HG03520 (cell line): ENCODE measurements around the gene RBMS1.
"Not testable (repeated sequence)": the region's sequence is repeated elsewhere in the genome, so short reads cannot be mapped to it uniquely, and the experiment has no call there.

Experiments
- ATAC-seq: cut with Tn5 transposase; IDR thresholded peaks from one replicate; pipeline ENCODE4 v1.9.1; 2021; ENCODE audit warnings: mild to moderate bottlenecking, moderate library complexity; ENCODE audit not compliant: unreplicated experiment

RBMS1 gene

DNA sequence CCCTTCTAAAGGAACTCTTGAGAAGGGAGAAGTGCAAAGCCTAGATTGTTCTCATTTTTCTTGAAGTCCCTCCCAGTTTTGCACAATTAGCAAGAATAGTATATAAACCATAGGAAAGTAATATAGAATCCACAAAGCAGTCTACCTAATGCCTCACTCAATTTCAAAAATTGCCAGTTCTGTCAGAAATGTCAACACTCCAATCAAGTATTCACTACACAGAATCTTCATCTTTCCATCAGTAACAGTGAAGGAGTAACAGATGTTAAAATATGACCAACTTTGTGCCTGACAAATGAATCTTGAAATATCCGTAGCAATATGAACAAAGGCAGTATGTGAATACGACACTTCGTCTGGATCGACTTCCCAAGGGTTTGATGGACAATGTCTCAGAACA lies 56.3 kb downstream of the RBMS1 start:
- ATAC-seq = no peak

GRCh38 chr2:160434254-160434948 lies 59.2 kb downstream of the RBMS1 start:
- no peak for ATAC-seq

- no peak for ATAC-seq
These were observed 60.0 kb downstream of the RBMS1 start for GRCh38 chr2:160433466-160434140.

GRCh38 chr2:160432633-160433032 lies 61.0 kb downstream of the RBMS1 start:
- ATAC-seq = no peak

- ATAC-seq = peak; percentile 50
These were observed 62.2 kb downstream of the RBMS1 start for GRCh38 chr2:160431441-160431840.

- ATAC-seq = no peak
These were observed 63.6 kb downstream of the RBMS1 start for GRCh38 chr2:160430001-160430344.

DNA sequence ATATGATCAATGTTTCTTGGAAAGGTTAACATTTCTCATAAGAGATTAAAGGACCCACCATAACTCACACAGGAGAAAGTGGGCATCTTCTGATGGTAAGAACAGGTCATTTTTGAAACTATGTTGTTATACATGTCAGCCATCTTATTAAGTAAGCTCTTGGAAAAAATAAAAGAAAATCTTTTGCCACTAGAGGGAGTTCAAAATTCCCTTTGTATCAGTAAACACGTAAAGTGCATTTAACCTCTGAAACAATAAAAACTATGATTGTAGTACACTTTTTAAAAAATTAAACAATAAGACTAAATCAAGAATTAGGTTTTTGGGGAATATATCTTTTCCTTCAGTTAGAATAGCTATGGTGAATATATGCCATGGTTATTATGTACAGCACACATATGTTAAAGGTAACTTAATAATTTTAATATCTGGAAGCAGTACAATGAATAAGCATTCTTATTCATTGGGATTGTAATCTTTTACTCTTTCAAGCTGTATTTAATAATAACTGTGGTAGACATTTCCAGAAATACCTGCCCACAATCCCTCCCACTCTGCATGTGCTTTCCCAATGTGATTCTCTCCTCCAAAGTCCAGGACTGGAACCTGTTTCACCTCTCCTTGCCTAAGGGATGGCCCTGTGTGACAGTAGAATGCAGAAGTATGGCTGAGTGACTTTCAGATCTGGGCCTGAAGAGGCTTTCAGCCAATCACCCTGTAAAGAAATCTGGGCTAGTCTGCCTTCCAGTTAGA lies 64.2 kb downstream of the RBMS1 start:
- no peak for ATAC-seq

GRCh38 chr2:160428405-160428763 lies 65.2 kb downstream of the RBMS1 start:
- no peak for ATAC-seq

DNA sequence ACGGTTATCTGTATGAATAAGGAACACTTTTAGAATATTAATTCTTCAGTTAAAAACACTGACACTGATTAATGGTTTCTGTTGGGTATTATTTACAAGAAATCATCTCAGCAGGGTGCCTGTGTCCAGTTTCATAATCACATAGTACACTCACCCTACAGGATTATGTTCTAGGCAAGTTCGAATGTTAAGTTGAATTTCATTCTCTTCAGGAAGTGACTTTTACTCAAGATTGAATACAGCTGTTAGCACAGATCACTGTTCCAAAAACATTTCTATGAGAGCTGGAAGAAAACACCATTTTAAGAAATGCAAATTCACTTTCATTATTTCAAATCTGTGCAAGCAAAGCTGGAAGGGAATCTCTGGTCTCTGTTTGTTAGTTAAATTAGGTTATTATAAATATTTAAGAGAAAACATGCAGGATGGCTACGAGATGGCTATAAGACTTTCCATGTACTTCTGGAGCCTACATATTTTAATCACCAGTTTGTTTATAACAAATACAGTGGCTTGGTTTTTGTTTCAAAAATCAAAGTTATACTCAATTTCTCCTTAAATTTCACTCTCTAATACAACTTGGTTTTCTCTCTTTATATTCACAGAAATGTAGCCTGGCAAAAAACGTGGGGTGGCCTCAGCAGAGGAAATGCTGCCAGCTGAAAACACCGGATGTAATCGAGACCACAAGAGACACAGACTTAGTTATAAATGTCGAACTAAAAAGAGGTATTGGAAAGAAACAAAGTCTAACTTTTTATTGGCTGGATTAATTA lies 65.8 kb downstream of the RBMS1 start:
- ATAC-seq = peak; percentile 50

- no peak for ATAC-seq
These were observed 67.0 kb downstream of the RBMS1 start for GRCh38 chr2:160426604-160427003.

GRCh38 chr2:160425434-160426151 lies 68.0 kb downstream of the RBMS1 start:
- no peak for ATAC-seq

- ATAC-seq = no peak
These were observed 70.5 kb downstream of the RBMS1 start for GRCh38 chr2:160423126-160423525.

DNA sequence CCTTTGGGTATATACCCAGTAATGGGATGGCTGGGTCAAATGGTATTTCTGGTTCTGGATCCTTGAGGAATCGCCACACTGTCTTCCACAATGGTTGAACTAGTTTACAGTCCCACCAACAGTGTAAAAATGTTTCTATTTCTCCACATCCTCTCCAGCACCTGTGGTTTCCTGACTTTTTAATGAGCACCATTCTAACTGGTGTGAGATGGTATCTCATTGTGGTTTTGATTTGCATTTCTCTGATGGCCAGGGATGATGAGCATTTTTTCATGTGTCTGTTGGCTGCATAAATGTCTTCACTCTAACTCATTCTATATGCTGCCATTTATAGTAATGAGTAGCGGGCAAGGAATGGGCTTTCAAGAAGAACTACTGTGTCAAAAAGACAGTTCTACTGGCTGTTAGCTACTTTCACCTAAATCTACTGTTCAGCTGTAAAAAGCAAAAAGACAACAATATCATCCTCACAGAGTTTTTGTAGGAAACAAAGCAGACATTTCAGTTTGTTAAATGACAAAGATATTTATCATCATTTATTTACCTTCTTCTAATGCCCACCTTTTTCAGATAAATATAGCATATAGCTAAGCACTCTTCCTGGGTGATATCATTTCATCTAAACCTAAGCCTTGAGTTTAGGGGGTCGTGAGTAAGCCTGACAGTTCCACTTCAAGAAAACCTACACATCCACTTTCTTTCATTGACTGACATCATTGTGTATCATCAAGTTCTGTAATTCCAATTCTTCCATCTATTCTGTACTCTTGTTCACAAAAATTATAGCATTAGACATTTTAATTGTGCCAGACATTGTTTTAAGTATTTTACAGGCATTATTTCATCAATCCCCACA lies 71.7 kb downstream of the RBMS1 start:
- not testable (repeated sequence) for ATAC-seq

DNA sequence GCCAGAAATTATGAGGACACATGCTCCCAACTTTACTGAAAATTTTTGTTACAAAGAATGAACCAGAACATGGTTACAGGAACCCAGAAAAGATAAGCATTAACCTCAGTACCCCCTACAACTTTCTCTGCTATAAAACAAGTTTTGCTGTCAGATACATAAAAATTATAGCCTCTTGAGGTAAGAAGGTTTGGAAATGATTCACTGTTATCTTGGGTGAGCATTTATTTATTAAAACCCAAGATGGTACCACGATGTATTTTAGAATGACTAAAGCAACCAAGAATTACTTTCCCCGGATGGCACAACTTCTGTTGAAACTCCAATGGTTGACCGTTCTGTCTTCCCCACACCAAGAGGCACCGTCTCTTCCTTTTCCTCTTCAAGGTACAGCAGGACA lies 72.9 kb downstream of the RBMS1 start:
- ATAC-seq = no peak

GRCh38 chr2:160419776-160420505 lies 73.7 kb downstream of the RBMS1 start:
- ATAC-seq = no peak

DNA sequence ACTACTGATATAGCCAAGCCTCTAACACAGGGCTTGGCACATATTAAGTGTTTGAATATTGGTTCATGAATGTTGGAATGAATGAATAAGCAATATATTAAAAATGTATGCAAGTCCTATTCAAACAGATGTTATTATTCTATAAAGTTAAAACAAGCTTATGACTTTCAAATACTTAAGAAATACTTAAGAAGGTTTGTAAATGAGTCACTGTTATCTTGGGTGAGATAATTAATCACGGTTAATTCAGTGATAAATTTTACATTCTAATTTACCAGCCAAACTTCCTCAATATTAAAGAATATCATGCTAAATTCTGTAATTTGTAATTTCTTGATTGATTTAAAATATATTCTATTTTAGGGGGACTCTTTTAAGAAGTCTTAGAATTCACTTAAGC lies 74.8 kb downstream of the RBMS1 start:
- no peak for ATAC-seq

DNA sequence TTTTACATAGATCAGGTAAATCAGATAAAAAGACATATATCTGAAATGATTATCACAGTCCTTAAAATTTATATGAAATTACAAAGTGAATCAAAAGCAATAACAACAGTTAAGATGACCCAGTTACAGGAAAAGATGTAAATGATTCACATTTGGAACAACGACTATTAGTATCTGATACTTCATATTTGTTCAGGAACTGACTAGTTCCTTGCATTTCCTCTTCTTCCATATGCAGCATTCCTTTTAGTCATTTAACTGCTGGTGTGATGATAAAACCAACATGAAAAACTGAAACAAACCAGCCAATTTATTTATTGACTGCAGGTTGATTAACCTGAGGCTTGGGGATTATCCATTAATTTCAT lies 75.2 kb downstream of the RBMS1 start:
- no peak for ATAC-seq

DNA sequence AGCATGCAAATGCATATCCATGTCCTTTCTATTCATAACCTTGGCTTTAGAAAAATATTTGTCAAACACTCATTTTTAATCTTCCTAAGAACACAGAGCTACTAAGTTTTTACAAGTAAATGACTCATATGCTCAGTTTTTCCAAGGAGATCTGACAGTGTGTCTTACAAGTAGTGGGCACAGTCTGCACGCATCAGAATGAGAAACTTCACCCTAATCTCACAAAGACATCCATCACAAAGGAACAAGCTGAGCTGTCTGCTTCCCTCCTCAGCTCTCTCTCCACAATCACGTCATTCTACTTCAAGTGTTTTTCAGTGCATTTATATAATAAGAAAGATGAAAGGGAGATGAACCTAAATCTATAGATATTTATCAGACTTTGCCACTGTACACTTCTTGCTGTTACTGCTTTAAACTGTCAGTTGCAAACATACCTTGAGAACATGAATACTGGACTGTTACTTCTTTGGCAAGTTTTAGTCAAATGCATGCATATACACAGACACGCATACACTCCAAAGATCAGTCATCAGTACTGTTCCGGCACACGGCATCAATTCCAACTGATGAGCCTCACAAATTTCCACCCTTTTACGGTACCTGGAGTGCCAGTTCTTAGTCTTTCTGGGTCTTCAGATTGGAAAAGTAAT lies 75.7 kb downstream of the RBMS1 start:
- no peak for ATAC-seq

DNA sequence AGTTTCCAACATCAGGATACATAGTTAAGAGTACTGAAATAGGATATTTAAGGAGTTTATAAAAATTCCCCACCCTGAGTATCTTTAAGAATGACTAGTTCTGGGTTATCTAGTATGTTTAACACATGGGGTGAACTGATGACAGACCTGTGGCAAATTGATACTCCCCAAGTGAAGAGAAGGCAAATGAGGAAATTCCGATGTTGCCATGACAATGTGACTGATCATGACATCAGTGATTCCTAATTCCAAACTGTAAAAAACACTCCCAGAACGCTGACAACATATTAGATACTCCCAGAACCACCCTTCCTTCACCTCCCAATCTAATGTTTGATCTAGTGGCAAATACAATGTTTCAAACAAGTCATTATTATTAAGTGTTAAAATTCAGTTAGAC lies 77.6 kb downstream of the RBMS1 start:
- ATAC-seq = no peak
